IPS-18a (cell line): Measurements from ENCODE around the gene OTUB1.

Source experiments
- H3K27ac ChIP-seq: one replicate; pipeline ENCODE4 v1.5.1; 2013; ENCODE audit warnings: low read length
- H3K27me3 ChIP-seq: one replicate; pipeline ENCODE4 v1.6.1; 2013; ENCODE audit warnings: mild to moderate bottlenecking, low read length; ENCODE audit not compliant: control insufficient read depth, insufficient read depth
- H3K36me3 ChIP-seq: one replicate; pipeline ENCODE4 v1.6.1; 2013; ENCODE audit warnings: low read depth, low read length; ENCODE audit not compliant: control insufficient read depth
- H3K4me1 ChIP-seq: one replicate; pipeline ENCODE4 v1.6.1; 2013; ENCODE audit warnings: low read depth, low read length; ENCODE audit not compliant: control insufficient read depth
- H3K4me3 ChIP-seq: one replicate; pipeline ENCODE4 v1.5.1; 2013; ENCODE audit warnings: low read length
- H3K9ac ChIP-seq: one replicate; pipeline ENCODE4 v1.6.1; 2013; ENCODE audit warnings: mild to moderate bottlenecking, low read length, moderate library complexity
- H3K9me3 ChIP-seq: one replicate; pipeline ENCODE4 v1.6.1; 2013; ENCODE audit warnings: low read depth, low read length; ENCODE audit not compliant: control insufficient read depth

Gene OTUB1

GRCh38 chr11:64000740-64001483 lies 14.7 kb downstream of the OTUB1 start:
- H3K9ac ChIP-seq, result no peak overlapping the region
- no peaks in the 10 kb centered on the region for H3K9me3 ChIP-seq
- H3K36me3 ChIP-seq, result peaks cover 14% of the 10 kb centered on the region
- no peak overlapping the region for H3K27ac ChIP-seq
- peaks cover 6% of the 10 kb centered on the region for H3K4me1 ChIP-seq
- H3K4me3 ChIP-seq, result no peak overlapping the region
- H3K27me3 ChIP-seq, result peaks cover 43% of the 10 kb centered on the region

- Histone ChIP-seq H3K9me3 (no peaks in the 10 kb centered on the region), H3K27me3 (peaks cover 51% of the 10 kb centered on the region), H3K9ac (no peak overlapping the region), H3K4me3 (no peak overlapping the region), H3K27ac (no peak overlapping the region), H3K36me3 (peaks cover 6% of the 10 kb centered on the region), H3K4me1 (peaks cover 6% of the 10 kb centered on the region)
Observed at GRCh38 chr11:64001484-64002420, 15.5 kb downstream of the OTUB1 start.

GRCh38 chr11:64003807-64004589 lies 17.8 kb downstream of the OTUB1 start:
- Histone ChIP-seq H3K36me3 (no peaks in the 10 kb centered on the region), H3K27ac (no peak overlapping the region), H3K9ac (no peak overlapping the region), H3K27me3 (peaks cover 74% of the 10 kb centered on the region), H3K4me3 (no peak overlapping the region), H3K4me1 (no peaks in the 10 kb centered on the region), H3K9me3 (no peaks in the 10 kb centered on the region)

- no peak overlapping the region for H3K9ac ChIP-seq
- peaks cover 79% of the 10 kb centered on the region for H3K27me3 ChIP-seq
- no peak overlapping the region for H3K27ac ChIP-seq
- no peak overlapping the region for H3K4me3 ChIP-seq
- no peaks in the 10 kb centered on the region for H3K4me1 ChIP-seq
- no peaks in the 10 kb centered on the region for H3K36me3 ChIP-seq
- H3K9me3 ChIP-seq, result no peaks in the 10 kb centered on the region
Observed at GRCh38 chr11:64004590-64004984, 18.3 kb downstream of the OTUB1 start.

- Histone ChIP-seq H3K9me3 (no peaks in the 10 kb centered on the region), H3K4me1 (no peaks in the 10 kb centered on the region), H3K4me3 (no peak overlapping the region), H3K27ac (no peak overlapping the region), H3K27me3 (peaks cover 77% of the 10 kb centered on the region), H3K9ac (no peak overlapping the region), H3K36me3 (no peaks in the 10 kb centered on the region)
Observed at GRCh38 chr11:64005691-64006090, 19.5 kb downstream of the OTUB1 start.

GRCh38 chr11:64006398-64006797 lies 20.2 kb downstream of the OTUB1 start:
- Histone ChIP-seq H3K27me3 (peaks cover 73% of the 10 kb centered on the region), H3K4me3 (no peak overlapping the region), H3K27ac (no peak overlapping the region), H3K36me3 (no peaks in the 10 kb centered on the region), H3K9me3 (no peaks in the 10 kb centered on the region), H3K9ac (no peak overlapping the region), H3K4me1 (no peaks in the 10 kb centered on the region)

- Histone ChIP-seq H3K36me3 (no peaks in the 10 kb centered on the region), H3K4me1 (no peaks in the 10 kb centered on the region), H3K9me3 (no peaks in the 10 kb centered on the region), H3K4me3 (peak overlapping the region; percentile 47), H3K27me3 (peaks cover 74% of the 10 kb centered on the region), H3K27ac (no peak overlapping the region), H3K9ac (no peak overlapping the region)
Observed at GRCh38 chr11:64007160-64007628, 21.0 kb downstream of the OTUB1 start.

GRCh38 chr11:64007629-64008282 lies 21.5 kb downstream of the OTUB1 start:
- Histone ChIP-seq H3K4me1 (no peaks in the 10 kb centered on the region), H3K9ac (no peak overlapping the region), H3K36me3 (no peaks in the 10 kb centered on the region), H3K27ac (no peak overlapping the region), H3K27me3 (peaks cover 74% of the 10 kb centered on the region), H3K9me3 (no peaks in the 10 kb centered on the region), H3K4me3 (peak overlapping the region; percentile 47)

- Histone ChIP-seq H3K27ac (no peak overlapping the region), H3K4me3 (peak overlapping the region; percentile 47), H3K9me3 (no peaks in the 10 kb centered on the region), H3K27me3 (peaks cover 73% of the 10 kb centered on the region), H3K36me3 (no peaks in the 10 kb centered on the region), H3K9ac (no peak overlapping the region), H3K4me1 (no peaks in the 10 kb centered on the region)
Observed at GRCh38 chr11:64008283-64008913, 22.2 kb downstream of the OTUB1 start.

GRCh38 chr11:64008914-64009633 lies 22.8 kb downstream of the OTUB1 start:
- Histone ChIP-seq H3K36me3 (no peaks in the 10 kb centered on the region), H3K27me3 (peaks cover 77% of the 10 kb centered on the region), H3K4me3 (no peak overlapping the region)

More at GRCh38 chr11:64008914-64009633, 22.8 kb downstream of the OTUB1 start:
- H3K9ac ChIP-seq, result no peak overlapping the region
- H3K4me1 ChIP-seq, result no peaks in the 10 kb centered on the region
- no peak overlapping the region for H3K27ac ChIP-seq
- H3K9me3 ChIP-seq, result no peaks in the 10 kb centered on the region
